Measurements from ENCODE around the gene PRPF19. TPM values are rescaled to one million over a fixed set of nuclear protein-coding genes. Genes with fewer than 3 reads are reported as not detected.

Gene PRPF19
- polyA plus RNA-seq, 5 donors: 87.6 to 126 (median 107) TPM

- DNase-seq: no peak
Observed at GRCh38 chr11:60848714-60849151, 57.7 kb downstream of the PRPF19 start.

GRCh38 chr11:60847896-60848295, 58.5 kb downstream of the PRPF19 start:
- no peak for DNase-seq

DNA sequence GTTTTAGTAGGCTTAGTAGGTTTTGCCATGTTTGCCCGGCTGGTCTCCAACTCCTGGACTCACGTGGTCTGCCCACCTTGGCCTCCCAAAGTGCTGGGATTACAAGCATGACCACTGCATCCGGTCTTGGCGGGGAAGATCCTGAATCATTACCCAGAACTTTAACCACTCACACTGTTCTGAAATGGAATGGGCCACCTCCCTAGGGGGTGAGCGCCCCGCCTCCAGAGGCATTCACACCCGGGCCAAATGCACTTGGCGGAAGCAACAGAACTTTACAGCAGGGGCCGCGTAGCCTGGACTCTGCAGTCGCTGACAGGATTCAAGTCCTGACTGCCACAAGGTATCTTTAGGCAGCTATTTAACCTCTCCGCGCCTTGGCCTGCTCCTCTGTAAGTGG, 59.1 kb downstream of the PRPF19 start:
- DNase-seq: no peak

GRCh38 chr11:60845338-60845737, 61.0 kb downstream of the PRPF19 start:
- no peak for DNase-seq

- DNase-seq: no peak
Observed at GRCh38 chr11:60844870-60845221, 61.5 kb downstream of the PRPF19 start.

GRCh38 chr11:60844045-60844869, 62.1 kb downstream of the PRPF19 start:
- DNase-seq: no peak

GRCh38 chr11:60842668-60843600, 63.5 kb downstream of the PRPF19 start:
- DNase-seq: no peak

- peak; percentile 97 to 98 for DNase-seq
Observed at GRCh38 chr11:60841797-60842667, 64.4 kb downstream of the PRPF19 start, which contains the start of gene CCDC86. CCDC86 (plus strand) TSS chr11:60842113; CDS start chr11:60842125, 12 bp downstream.

Other genes starting within 250 kb of the PRPF19 start
- gene MS4A8, start 207.0 kb downstream of the PRPF19 start, polyA plus RNA-seq (ENCODE audit: insufficient read depth in 1 of 5, insufficient read length in 5 of 5, low replicate concordance in 1 of 5): 10 to 100 TPM in 4 of 5 donors, 1 to 10 TPM in 1; 6.7 to 19.3 (median 13.2) TPM
- gene MS4A18, start 181.9 kb downstream of the PRPF19 start, polyA plus RNA-seq (ENCODE audit: insufficient read depth in 1 of 5, insufficient read length in 5 of 5, low replicate concordance in 1 of 5): not detected
- not detected for gene MS4A15, start 149.7 kb downstream of the PRPF19 start, polyA plus RNA-seq (ENCODE audit: insufficient read depth in 1 of 5, insufficient read length in 5 of 5, low replicate concordance in 1 of 5)
- gene MS4A10, start 121.3 kb downstream of the PRPF19 start, polyA plus RNA-seq (ENCODE audit: insufficient read depth in 1 of 5, insufficient read length in 5 of 5, low replicate concordance in 1 of 5): under 1 TPM in 3 of 5 donors, not detected in 2; 0.06 to 0.16 (median 0.07) TPM
- 10 to 100 TPM; 10.8 to 23.9 (median 14.7) TPM for gene CCDC86, start 64.5 kb downstream of the PRPF19 start, polyA plus RNA-seq (ENCODE audit: insufficient read depth in 1 of 5, insufficient read length in 5 of 5, low replicate concordance in 1 of 5)
- under 1 TPM; 0.14 to 0.51 (median 0.23) TPM for gene PTGDR2, start 50.6 kb downstream of the PRPF19 start, polyA plus RNA-seq (ENCODE audit: insufficient read depth in 1 of 5, insufficient read length in 5 of 5, low replicate concordance in 1 of 5)
- not detected for gene ZP1, start 39.0 kb downstream of the PRPF19 start, polyA plus RNA-seq (ENCODE audit: insufficient read depth in 1 of 5, insufficient read length in 5 of 5, low replicate concordance in 1 of 5)
- gene TMEM109, start 7.6 kb upstream of the PRPF19 start, polyA plus RNA-seq (ENCODE audit: insufficient read depth in 1 of 5, insufficient read length in 5 of 5, low replicate concordance in 1 of 5): 100 to 1,000 TPM in 1 of 5 donors, 10 to 100 TPM in 4; 71.2 to 107 (median 79.9) TPM
- 10 to 100 TPM; 30.6 to 66.6 (median 51.3) TPM for gene TMEM132A, start 17.9 kb upstream of the PRPF19 start, polyA plus RNA-seq (ENCODE audit: insufficient read depth in 1 of 5, insufficient read length in 5 of 5, low replicate concordance in 1 of 5)
- gene SLC15A3, start 45.6 kb upstream of the PRPF19 start, polyA plus RNA-seq (ENCODE audit: insufficient read depth in 1 of 5, insufficient read length in 5 of 5, low replicate concordance in 1 of 5): 10 to 100 TPM; 14.7 to 21.2 (median 20.6) TPM
- 1 to 10 TPM in 4 of 5 donors, under 1 TPM in 1; 0.99 to 2.1 (median 1.1) TPM for gene CD6, start 65.1 kb upstream of the PRPF19 start, polyA plus RNA-seq (ENCODE audit: insufficient read depth in 1 of 5, insufficient read length in 5 of 5, low replicate concordance in 1 of 5)
- under 1 TPM; 0.14 to 0.35 (median 0.23) TPM for gene CD5, start 195.9 kb upstream of the PRPF19 start, polyA plus RNA-seq (ENCODE audit: insufficient read depth in 1 of 5, insufficient read length in 5 of 5, low replicate concordance in 1 of 5)

Measured in right lung (tissue), 5 donors.